Stimulated activated CD4-positive, alpha-beta T cell treated with anti-CD3 and anti-CD28 coated beads, Interleukin-4, amount 100 ng/mL, for 1 hour (primary cell): Measurements from ENCODE around the gene SMPDL3A.

Source experiments
- DNase-seq: peaks from one replicate; pipeline ENCODE4 v3.0.0-alpha.2; 2020

SMPDL3A gene

GRCh38 chr6:122778302-122778701 is 10.8 kb upstream of the SMPDL3A start:
- no peak for DNase-seq

GRCh38 chr6:122778985-122779661 is 9.9 kb upstream of the SMPDL3A start:
- DNase-seq = no peak

DNA sequence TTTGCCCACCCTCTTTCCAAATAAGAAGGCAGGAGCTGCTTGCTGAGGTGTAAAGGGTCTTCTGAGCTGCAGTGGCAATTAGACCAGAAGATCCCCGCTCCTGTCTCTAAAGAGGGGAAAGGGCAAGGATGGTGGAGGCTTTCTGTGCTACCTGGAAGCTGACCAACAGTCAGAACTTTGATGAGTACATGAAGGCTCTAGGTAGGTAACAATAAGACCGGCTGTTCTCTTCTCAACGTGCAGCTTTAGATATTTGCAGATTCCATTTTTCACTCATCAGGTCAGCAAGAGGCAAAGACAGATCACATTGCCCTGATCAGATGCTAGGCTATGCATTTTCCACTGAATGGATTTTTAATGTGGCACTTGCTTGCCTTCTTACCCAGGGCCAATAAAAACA is 9.4 kb upstream of the SMPDL3A start, which contains the start of gene FABP7:
Gene FABP7 (plus strand): TSS at position 50 of the 400 bp plus-strand sequence. CDS start 79 bp downstream, at position 129.
- no peak for DNase-seq

- no peak for DNase-seq
Observed at GRCh38 chr6:122780114-122780513, 8.9 kb upstream of the SMPDL3A start.

- DNase-seq = no peak
Observed at GRCh38 chr6:122781716-122782115, 7.3 kb upstream of the SMPDL3A start.

- no peak for DNase-seq
Observed at GRCh38 chr6:122783401-122783800, 5.7 kb upstream of the SMPDL3A start.

DNA sequence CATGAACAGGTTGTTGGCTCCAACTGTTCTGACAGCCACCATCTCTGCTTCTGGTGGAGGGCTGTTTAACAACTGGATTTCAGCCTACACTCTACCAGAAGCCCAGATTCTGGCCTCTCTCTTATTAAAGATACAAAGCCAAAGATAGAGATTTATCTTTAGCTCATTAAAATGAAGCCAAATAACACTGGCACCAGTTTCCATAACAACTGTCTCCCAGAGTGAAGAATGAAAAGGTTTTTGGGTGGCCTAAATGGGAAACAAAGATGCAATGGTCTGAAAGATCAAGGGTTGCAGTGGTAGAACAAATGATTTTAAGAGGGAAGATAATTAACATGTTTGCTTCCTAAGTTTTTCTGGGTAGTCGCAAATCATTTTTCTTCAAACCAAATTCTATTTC is 3.2 kb upstream of the SMPDL3A start:
- DNase-seq = no peak

GRCh38 chr6:122787721-122788120 is 1.3 kb upstream of the SMPDL3A start:
- no peak for DNase-seq

GRCh38 chr6:122788208-122788607 is 850 bp upstream of the SMPDL3A start:
- DNase-seq = no peak

DNA sequence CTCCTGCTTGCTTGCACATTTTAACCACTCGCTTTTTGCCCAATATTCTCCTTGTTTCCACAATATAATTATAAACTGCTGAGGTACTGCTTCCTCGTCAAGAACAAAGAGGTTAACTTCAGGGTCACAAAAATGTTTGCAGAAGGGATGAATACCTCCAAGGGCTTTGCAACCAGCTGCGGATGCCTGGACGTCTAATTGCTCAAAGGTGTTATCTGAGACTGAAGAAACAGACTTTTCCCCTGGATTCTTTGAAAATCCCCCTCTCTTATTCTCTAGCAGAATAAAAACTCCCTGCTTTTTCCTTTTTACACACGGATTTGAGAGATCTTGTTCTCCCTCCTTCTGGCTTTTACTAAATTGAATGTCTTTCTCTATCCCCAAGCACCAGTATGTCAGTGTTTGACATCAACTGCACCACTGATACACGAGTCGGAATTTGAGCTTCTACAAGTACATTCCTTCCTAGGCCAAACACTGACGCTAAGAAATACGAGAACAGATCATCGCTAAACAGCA is 336 bp upstream of the SMPDL3A start:
- no peak for DNase-seq

DNA sequence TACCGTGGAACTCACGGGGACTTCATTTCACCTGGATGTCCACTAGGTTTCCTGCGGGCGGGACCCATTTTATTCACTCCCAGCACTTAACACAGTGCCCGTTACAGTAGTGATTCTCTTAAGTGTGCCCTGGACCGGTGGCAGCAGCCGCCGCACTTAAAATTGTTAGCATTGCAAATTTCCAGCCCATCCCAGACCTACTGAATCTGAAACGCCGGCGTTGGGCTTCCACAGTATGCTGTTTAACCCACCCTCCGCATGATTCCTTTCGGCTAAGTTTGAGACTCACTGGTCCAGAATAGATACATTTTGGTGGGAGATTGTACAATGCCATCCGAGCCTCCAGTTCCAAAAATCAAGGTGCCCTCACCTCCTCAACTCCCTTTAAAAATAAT is 967 bp downstream of the SMPDL3A start:
- DNase-seq = no peak

DNA sequence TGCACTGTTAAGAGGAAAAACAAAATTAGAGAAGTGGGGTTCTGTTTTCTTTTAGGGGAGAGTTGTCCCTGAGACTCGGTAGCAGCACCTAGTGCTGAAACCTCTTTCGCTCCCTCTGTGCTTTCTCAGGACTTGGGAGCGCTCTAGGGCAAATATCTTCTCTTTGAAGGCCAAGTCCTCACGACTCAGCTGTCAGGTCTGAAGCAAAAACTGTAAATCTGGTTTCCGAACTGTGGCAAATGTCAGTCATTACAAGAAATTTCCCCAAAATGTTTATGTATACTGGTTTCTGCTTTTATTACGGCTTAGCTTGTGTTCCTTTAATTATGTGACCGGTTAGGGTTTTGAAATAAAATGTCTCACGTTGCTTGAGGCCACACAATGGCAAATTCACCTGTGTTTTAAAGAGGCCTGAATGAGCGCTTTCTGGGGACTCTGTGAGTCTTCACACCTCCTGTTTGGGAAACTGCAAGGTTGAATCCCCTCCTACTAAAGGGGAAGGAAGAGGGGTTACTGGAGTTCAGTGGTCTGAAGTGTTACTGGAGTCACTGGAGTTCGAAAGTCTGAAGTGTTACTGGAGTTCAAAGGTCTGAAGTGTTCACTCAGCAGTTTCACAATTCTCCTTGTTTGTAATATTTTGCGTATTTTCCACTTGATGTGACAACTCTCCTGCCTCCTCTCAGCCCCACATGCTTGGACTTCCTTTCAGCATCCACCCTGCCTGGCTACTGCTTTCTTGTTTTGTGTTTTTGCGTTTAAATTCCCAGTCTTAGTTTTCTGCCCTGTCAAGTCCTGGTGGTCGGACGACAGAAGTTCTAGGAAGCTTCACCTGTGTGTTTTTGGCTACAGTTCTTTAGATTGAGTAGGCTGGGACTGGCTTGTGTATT is 1.6 kb downstream of the SMPDL3A start:
- no peak for DNase-seq

- no peak for DNase-seq
Observed at GRCh38 chr6:122791310-122791679, 2.2 kb downstream of the SMPDL3A start.

GRCh38 chr6:122792766-122793165 is 3.7 kb downstream of the SMPDL3A start:
- DNase-seq = no peak

DNA sequence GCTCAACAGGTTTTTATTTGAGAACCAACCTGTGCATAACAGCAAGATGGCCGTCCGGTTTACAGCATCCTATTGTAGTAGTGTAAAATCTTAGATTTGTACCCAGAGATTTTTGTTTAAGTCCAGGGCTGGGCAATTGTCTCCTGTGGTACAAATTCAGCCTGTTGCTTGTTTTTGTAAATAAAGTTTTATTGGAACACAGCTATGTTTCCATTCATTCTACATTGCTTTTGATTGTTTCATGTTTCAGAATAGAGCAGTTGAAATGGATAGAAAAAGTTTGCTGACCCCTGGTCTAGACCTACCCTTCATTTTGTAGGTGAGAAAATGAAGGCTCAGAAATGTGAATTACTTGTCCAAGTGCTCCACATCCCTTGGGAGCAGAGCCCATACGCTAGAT is 8.5 kb downstream of the SMPDL3A start:
- no peak for DNase-seq

- DNase-seq = no peak
Observed at GRCh38 chr6:122798099-122798641, 9.1 kb downstream of the SMPDL3A start.

GRCh38 chr6:122799140-122799745 is 10.2 kb downstream of the SMPDL3A start:
- DNase-seq = no peak

GRCh38 chr6:122799916-122800686 is 11.0 kb downstream of the SMPDL3A start:
- no peak for DNase-seq

DNA sequence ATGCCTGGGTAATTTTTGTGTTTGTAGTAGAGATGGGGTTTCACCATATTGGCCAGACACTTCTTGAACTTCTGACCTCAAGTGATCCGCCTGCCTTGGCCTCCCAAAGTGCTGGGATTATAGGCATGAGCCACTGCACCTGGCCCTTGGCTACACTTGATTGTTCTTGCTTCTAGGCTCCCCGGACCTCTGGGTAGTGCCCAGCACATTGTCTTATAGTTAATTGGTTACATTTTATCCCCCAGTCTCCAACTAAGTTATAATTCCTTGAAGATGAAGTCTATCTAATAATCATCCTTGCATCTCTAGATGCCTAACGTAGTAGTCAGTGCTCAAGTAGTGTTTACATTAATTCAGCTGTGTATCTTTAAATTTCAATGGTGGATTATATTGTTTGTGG is 11.8 kb downstream of the SMPDL3A start:
- no peak for DNase-seq

DNA sequence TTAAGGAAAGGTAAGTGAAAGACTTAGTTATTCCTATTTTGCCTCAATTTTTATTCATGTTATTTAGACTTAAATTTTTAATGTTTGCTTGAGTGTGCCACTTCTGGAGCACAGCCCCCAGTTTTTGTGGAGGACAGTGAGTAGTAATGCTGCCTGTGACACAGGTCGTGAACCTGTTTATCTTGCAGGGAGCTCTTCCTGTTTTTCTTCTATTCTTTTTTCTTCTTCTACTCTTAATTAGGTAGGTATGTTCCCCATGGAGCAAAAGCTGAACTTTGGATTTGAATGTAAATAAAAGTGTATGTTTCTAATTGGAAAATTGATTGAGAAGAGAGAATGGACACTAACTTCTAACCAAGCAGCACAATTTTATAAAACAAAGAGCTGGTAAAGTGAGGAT is 12.3 kb downstream of the SMPDL3A start:
- DNase-seq = no peak

GRCh38 chr6:122803171-122803661 is 14.2 kb downstream of the SMPDL3A start:
- no peak for DNase-seq

DNA sequence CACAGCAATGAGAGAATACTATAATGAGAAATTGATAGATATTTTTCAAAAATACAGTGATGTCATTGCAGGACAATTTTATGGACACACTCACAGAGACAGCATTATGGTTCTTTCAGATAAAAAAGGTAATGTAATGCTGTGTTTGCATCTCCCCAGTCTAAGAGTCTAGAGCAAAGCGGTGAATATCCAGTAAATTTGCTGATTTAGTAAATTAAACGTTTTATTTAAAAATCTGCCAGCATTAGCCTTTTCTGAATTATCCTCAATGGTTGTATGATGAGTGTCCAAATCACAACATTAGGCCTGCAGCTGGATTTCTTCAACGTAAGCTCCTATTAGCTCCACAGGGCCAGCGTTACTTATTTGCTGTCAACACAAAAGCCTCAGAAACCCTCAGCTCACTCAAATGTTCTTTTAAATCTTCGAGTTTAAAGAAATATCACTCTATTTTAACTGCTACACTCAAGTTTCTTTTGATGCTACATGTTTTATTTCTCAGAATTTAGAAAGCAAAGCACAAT is 16.0 kb downstream of the SMPDL3A start:
- no peak for DNase-seq
